ENCODE results near the gene LYZ. TPM values are rescaled to one million over a fixed set of nuclear protein-coding genes. Genes with fewer than 3 reads are reported as not detected.
"Not testable (repeated sequence)": the region's sequence is repeated elsewhere in the genome, so short reads cannot be mapped to it uniquely, and the experiment has no call there.

Gene LYZ
- polyA plus RNA-seq (ENCODE audit: insufficient read length in 12 of 12) = 100 to 1,000 TPM in 1 of 12 donors, 10 to 100 TPM in 10, not detected in 1; 11.7 to 234 (median 22.2) TPM
- long read RNA-seq, donor 1, transcript LYZ-201 (4 exons, 1,530 nt) = major isoform, 13 of 95 reads
- long read RNA-seq, donor 1, partial matches to known transcripts = 82 of 95 reads
- long read RNA-seq, donor 1, other reads (novel, unspliced or antisense) = 0 of 95 reads
- long read RNA-seq, donor 2, partial matches to known transcripts = 0 of 2 reads
- long read RNA-seq, donor 2, other reads (novel, unspliced or antisense) = 0 of 2 reads
- long read RNA-seq, donor 3, transcript LYZ-201 (4 exons, 1,530 nt) = major isoform, 6 of 6 reads
- long read RNA-seq, donor 3, partial matches to known transcripts = 0 of 6 reads
- long read RNA-seq, donor 3, other reads (novel, unspliced or antisense) = 0 of 6 reads
- long read RNA-seq, donor 4, partial matches to known transcripts = 0 of 1 reads
- long read RNA-seq, donor 4, other reads (novel, unspliced or antisense) = 0 of 1 reads
- long read RNA-seq, donor 5 = 0 reads
- long read RNA-seq, donor 6, partial matches to known transcripts = 0 of 3 reads
- long read RNA-seq, donor 6, other reads (novel, unspliced or antisense) = 0 of 3 reads
- long read RNA-seq, donor 7, partial matches to known transcripts = 0 of 4 reads
- long read RNA-seq, donor 7, other reads (novel, unspliced or antisense) = 0 of 4 reads
- long read RNA-seq, donor 8, partial matches to known transcripts = 0 of 2 reads
- long read RNA-seq, donor 8, other reads (novel, unspliced or antisense) = 0 of 2 reads
- long read RNA-seq, donor 9, partial matches to known transcripts = 0 of 3 reads
- long read RNA-seq, donor 9, other reads (novel, unspliced or antisense) = 0 of 3 reads
- long read RNA-seq, donor 10, partial matches to known transcripts = 27 of 30 reads
- long read RNA-seq, donor 10, other reads (novel, unspliced or antisense) = 0 of 30 reads
- long read RNA-seq, donor 11, transcript LYZ-201 (4 exons, 1,530 nt) = major isoform, 5 of 5 reads
- long read RNA-seq, donor 11, partial matches to known transcripts = 0 of 5 reads
- long read RNA-seq, donor 11, other reads (novel, unspliced or antisense) = 0 of 5 reads

GRCh38 chr12:69348162-69348938 lies at the start of gene LYZ:
TSS of gene LYZ (plus strand) at chr12:69348381. CDS start at chr12:69348409, 28 bp downstream.
- DNase-seq = no peak

GRCh38 chr12:69298947-69299346 lies 49.2 kb upstream of the LYZ start:
- DNase-seq = no peak

GRCh38 chr12:69304284-69304683 lies 43.9 kb upstream of the LYZ start:
- DNase-seq = no peak

- no peak for DNase-seq
These were observed 38.7 kb upstream of the LYZ start for GRCh38 chr12:69309461-69309860.

- no peak for DNase-seq
These were observed 35.0 kb upstream of the LYZ start for GRCh38 chr12:69313209-69313608.

GRCh38 chr12:69316784-69317183 lies 31.4 kb upstream of the LYZ start:
- DNase-seq = not testable (repeated sequence)

- DNase-seq = not testable (repeated sequence)
These were observed 30.9 kb upstream of the LYZ start for GRCh38 chr12:69317233-69317632.

- DNase-seq = no peak
These were observed 30.0 kb upstream of the LYZ start for GRCh38 chr12:69318225-69318624.

- DNase-seq = no peak
These were observed 26.8 kb upstream of the LYZ start for GRCh38 chr12:69321351-69321750.

GRCh38 chr12:69324797-69325466 lies 23.2 kb upstream of the LYZ start:
- DNase-seq = no peak

GRCh38 chr12:69328426-69328825 lies 19.8 kb upstream of the LYZ start:
- DNase-seq = no peak

GRCh38 chr12:69329669-69330428 lies 18.3 kb upstream of the LYZ start:
- no peak for DNase-seq

- DNase-seq = no peak
These were observed 17.4 kb upstream of the LYZ start for GRCh38 chr12:69330475-69331473.

- DNase-seq = no peak
These were observed 16.7 kb upstream of the LYZ start for GRCh38 chr12:69331519-69331908.

- DNase-seq = no peak
These were observed 16.1 kb upstream of the LYZ start for GRCh38 chr12:69331909-69332684.

- DNase-seq = no peak
These were observed 15.3 kb upstream of the LYZ start for GRCh38 chr12:69332815-69333358.

GRCh38 chr12:69334158-69334557 lies 14.0 kb upstream of the LYZ start:
- no peak for DNase-seq
